WTC11 (cell line): ENCODE measurements around the gene CACUL1. TPM values are rescaled to one million over a fixed set of nuclear protein-coding genes. Genes with fewer than 3 reads are reported as not detected.

Experiments used
- ELF4 ChIP-seq: sonication (generic); formaldehyde crosslinking; IDR thresholded peaks from 2 replicates; pipeline ENCODE4 v1.8.1; 2022; ENCODE audit warnings: low read depth, mild to moderate bottlenecking, moderate library complexity, missing genetic modification reagents
- ERG ChIP-seq: fragments of 250-450 bp; sonication (Bioruptor Pico); IDR thresholded peaks from 2 replicates; pipeline ENCODE4 v1.8.0; 2021; ENCODE audit warnings: mild to moderate bottlenecking
- ZMAT4 ChIP-seq: fragments of 250-450 bp; sonication (Bioruptor Pico); IDR thresholded peaks from 2 replicates; pipeline ENCODE4 v1.9.0; 2021; ENCODE audit warnings: mild to moderate bottlenecking
- ZNF219 ChIP-seq: sonication (generic); formaldehyde crosslinking; IDR thresholded peaks from 2 replicates; pipeline ENCODE4 v1.8.0; 2023; ENCODE audit warnings: missing genetic modification reagents, mild to moderate bottlenecking, borderline replicate concordance
- total RNA-seq: library from RNA; stranded (reverse); gene quantifications from 3 replicates; pipeline ENCODE4 v1.2.3, GENCODE V29; 2021
- TF ChIP-seq, protein P1 (sequence below): fragments of 250-450 bp; sonication (Bioruptor Pico); IDR thresholded peaks from 2 replicates; pipeline ENCODE4 v1.9.0; 2021; ENCODE audit warnings: mild to moderate bottlenecking, borderline replicate concordance
- TF ChIP-seq, protein P2 (sequence below): sonication (generic); formaldehyde crosslinking; IDR thresholded peaks from 2 replicates; pipeline ENCODE4 v1.8.0; 2022; ENCODE audit warnings: mild to moderate bottlenecking, missing genetic modification reagents
- TF ChIP-seq, protein P3 (sequence below): sonication (generic); formaldehyde crosslinking; IDR thresholded peaks from 2 replicates; pipeline ENCODE4 v1.8.0; 2022; ENCODE audit warnings: missing genetic modification reagents
- TF ChIP-seq, protein P4 (sequence below): sonication (generic); formaldehyde crosslinking; IDR thresholded peaks from 2 replicates; pipeline ENCODE4 v1.8.0; 2023; ENCODE audit warnings: missing genetic modification reagents, mild to moderate bottlenecking, borderline replicate concordance
- TF ChIP-seq, protein P5 (sequence below): sonication (generic); formaldehyde crosslinking; IDR thresholded peaks from 2 replicates; pipeline ENCODE4 v1.8.1; 2022; ENCODE audit warnings: mild to moderate bottlenecking, moderate library complexity, missing genetic modification reagents

Gene CACUL1
- total RNA-seq, 1 experiment from 2014 or later: 41.5 TPM

GRCh38 chr10:118769898-118770600 is 15.3 kb upstream of the CACUL1 start (continued):
- TF ChIP-seq, protein P1, sequence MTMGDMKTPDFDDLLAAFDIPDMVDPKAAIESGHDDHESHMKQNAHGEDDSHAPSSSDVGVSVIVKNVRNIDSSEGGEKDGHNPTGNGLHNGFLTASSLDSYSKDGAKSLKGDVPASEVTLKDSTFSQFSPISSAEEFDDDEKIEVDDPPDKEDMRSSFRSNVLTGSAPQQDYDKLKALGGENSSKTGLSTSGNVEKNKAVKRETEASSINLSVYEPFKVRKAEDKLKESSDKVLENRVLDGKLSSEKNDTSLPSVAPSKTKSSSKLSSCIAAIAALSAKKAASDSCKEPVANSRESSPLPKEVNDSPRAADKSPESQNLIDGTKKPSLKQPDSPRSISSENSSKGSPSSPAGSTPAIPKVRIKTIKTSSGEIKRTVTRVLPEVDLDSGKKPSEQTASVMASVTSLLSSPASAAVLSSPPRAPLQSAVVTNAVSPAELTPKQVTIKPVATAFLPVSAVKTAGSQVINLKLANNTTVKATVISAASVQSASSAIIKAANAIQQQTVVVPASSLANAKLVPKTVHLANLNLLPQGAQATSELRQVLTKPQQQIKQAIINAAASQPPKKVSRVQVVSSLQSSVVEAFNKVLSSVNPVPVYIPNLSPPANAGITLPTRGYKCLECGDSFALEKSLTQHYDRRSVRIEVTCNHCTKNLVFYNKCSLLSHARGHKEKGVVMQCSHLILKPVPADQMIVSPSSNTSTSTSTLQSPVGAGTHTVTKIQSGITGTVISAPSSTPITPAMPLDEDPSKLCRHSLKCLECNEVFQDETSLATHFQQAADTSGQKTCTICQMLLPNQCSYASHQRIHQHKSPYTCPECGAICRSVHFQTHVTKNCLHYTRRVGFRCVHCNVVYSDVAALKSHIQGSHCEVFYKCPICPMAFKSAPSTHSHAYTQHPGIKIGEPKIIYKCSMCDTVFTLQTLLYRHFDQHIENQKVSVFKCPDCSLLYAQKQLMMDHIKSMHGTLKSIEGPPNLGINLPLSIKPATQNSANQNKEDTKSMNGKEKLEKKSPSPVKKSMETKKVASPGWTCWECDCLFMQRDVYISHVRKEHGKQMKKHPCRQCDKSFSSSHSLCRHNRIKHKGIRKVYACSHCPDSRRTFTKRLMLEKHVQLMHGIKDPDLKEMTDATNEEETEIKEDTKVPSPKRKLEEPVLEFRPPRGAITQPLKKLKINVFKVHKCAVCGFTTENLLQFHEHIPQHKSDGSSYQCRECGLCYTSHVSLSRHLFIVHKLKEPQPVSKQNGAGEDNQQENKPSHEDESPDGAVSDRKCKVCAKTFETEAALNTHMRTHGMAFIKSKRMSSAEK (CRISPR knock-in tag): no peak
- no peak for TF ChIP-seq ZNF219 (CRISPR knock-in tag)
- TF ChIP-seq, protein P2, sequence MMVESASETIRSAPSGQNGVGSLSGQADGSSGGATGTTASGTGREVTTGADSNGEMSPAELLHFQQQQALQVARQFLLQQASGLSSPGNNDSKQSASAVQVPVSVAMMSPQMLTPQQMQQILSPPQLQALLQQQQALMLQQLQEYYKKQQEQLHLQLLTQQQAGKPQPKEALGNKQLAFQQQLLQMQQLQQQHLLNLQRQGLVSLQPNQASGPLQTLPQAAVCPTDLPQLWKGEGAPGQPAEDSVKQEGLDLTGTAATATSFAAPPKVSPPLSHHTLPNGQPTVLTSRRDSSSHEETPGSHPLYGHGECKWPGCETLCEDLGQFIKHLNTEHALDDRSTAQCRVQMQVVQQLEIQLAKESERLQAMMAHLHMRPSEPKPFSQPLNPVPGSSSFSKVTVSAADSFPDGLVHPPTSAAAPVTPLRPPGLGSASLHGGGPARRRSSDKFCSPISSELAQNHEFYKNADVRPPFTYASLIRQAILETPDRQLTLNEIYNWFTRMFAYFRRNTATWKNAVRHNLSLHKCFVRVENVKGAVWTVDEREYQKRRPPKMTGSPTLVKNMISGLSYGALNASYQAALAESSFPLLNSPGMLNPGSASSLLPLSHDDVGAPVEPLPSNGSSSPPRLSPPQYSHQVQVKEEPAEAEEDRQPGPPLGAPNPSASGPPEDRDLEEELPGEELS: no peak
- TF ChIP-seq, protein P3, sequence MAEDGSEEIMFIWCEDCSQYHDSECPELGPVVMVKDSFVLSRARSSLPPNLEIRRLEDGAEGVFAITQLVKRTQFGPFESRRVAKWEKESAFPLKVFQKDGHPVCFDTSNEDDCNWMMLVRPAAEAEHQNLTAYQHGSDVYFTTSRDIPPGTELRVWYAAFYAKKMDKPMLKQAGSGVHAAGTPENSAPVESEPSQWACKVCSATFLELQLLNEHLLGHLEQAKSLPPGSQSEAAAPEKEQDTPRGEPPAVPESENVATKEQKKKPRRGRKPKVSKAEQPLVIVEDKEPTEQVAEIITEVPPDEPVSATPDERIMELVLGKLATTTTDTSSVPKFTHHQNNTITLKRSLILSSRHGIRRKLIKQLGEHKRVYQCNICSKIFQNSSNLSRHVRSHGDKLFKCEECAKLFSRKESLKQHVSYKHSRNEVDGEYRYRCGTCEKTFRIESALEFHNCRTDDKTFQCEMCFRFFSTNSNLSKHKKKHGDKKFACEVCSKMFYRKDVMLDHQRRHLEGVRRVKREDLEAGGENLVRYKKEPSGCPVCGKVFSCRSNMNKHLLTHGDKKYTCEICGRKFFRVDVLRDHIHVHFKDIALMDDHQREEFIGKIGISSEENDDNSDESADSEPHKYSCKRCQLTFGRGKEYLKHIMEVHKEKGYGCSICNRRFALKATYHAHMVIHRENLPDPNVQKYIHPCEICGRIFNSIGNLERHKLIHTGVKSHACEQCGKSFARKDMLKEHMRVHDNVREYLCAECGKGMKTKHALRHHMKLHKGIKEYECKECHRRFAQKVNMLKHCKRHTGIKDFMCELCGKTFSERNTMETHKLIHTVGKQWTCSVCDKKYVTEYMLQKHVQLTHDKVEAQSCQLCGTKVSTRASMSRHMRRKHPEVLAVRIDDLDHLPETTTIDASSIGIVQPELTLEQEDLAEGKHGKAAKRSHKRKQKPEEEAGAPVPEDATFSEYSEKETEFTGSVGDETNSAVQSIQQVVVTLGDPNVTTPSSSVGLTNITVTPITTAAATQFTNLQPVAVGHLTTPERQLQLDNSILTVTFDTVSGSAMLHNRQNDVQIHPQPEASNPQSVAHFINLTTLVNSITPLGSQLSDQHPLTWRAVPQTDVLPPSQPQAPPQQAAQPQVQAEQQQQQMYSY (CRISPR knock-in tag): no peak
- TF ChIP-seq ERG: no peak
- TF ChIP-seq, protein P4, sequence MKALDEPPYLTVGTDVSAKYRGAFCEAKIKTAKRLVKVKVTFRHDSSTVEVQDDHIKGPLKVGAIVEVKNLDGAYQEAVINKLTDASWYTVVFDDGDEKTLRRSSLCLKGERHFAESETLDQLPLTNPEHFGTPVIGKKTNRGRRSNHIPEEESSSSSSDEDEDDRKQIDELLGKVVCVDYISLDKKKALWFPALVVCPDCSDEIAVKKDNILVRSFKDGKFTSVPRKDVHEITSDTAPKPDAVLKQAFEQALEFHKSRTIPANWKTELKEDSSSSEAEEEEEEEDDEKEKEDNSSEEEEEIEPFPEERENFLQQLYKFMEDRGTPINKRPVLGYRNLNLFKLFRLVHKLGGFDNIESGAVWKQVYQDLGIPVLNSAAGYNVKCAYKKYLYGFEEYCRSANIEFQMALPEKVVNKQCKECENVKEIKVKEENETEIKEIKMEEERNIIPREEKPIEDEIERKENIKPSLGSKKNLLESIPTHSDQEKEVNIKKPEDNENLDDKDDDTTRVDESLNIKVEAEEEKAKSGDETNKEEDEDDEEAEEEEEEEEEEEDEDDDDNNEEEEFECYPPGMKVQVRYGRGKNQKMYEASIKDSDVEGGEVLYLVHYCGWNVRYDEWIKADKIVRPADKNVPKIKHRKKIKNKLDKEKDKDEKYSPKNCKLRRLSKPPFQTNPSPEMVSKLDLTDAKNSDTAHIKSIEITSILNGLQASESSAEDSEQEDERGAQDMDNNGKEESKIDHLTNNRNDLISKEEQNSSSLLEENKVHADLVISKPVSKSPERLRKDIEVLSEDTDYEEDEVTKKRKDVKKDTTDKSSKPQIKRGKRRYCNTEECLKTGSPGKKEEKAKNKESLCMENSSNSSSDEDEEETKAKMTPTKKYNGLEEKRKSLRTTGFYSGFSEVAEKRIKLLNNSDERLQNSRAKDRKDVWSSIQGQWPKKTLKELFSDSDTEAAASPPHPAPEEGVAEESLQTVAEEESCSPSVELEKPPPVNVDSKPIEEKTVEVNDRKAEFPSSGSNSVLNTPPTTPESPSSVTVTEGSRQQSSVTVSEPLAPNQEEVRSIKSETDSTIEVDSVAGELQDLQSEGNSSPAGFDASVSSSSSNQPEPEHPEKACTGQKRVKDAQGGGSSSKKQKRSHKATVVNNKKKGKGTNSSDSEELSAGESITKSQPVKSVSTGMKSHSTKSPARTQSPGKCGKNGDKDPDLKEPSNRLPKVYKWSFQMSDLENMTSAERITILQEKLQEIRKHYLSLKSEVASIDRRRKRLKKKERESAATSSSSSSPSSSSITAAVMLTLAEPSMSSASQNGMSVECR (CRISPR knock-in tag): no peak
- TF ChIP-seq ZMAT4 (CRISPR knock-in tag): no peak
- no peak for TF ChIP-seq ELF4 (CRISPR knock-in tag)
- TF ChIP-seq, protein P5, sequence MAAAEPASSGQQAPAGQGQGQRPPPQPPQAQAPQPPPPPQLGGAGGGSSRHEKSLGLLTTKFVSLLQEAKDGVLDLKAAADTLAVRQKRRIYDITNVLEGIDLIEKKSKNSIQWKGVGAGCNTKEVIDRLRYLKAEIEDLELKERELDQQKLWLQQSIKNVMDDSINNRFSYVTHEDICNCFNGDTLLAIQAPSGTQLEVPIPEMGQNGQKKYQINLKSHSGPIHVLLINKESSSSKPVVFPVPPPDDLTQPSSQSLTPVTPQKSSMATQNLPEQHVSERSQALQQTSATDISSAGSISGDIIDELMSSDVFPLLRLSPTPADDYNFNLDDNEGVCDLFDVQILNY (CRISPR knock-in tag): no peak
